ENCODE measurements around the gene SIGLEC10.

DNA sequence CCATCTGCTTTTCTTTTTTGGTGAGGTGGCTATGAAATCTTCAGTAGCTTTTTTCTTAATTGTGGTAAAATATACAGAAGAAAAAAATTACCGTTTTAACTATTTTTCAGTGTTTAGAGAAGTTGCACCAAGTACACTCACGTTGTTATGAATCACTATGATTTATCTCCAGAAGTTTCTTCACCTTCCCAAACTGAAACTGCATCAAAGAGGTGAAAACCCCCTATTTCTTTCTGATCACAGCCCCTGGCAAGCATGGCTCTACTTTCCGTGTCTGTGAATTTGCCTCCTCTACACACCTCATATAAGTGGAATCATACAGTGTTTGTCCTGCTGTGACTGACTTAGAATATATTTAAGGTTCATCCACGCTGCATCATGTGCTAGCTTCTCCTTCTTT is 15.6 kb upstream of the SIGLEC10 start:
- no peak for TF ChIP-seq POLR2AphosphoS5 (IDR thresholded peaks at IDR 0.05; ENCODE audit: low read depth, low read length)
- TF ChIP-seq SIN3A (IDR thresholded peaks at IDR 0.05; ENCODE audit: borderline replicate concordance, insufficient read depth, low read depth, low read length) = no peak
- TF ChIP-seq CTCF (IDR thresholded peaks at IDR 0.05) = no peak
- TF ChIP-seq, protein P1, sequence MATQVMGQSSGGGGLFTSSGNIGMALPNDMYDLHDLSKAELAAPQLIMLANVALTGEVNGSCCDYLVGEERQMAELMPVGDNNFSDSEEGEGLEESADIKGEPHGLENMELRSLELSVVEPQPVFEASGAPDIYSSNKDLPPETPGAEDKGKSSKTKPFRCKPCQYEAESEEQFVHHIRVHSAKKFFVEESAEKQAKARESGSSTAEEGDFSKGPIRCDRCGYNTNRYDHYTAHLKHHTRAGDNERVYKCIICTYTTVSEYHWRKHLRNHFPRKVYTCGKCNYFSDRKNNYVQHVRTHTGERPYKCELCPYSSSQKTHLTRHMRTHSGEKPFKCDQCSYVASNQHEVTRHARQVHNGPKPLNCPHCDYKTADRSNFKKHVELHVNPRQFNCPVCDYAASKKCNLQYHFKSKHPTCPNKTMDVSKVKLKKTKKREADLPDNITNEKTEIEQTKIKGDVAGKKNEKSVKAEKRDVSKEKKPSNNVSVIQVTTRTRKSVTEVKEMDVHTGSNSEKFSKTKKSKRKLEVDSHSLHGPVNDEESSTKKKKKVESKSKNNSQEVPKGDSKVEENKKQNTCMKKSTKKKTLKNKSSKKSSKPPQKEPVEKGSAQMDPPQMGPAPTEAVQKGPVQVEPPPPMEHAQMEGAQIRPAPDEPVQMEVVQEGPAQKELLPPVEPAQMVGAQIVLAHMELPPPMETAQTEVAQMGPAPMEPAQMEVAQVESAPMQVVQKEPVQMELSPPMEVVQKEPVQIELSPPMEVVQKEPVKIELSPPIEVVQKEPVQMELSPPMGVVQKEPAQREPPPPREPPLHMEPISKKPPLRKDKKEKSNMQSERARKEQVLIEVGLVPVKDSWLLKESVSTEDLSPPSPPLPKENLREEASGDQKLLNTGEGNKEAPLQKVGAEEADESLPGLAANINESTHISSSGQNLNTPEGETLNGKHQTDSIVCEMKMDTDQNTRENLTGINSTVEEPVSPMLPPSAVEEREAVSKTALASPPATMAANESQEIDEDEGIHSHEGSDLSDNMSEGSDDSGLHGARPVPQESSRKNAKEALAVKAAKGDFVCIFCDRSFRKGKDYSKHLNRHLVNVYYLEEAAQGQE (IDR thresholded peaks at IDR 0.05; ENCODE audit: insufficient read depth in 1 of 2, low read depth in 2 of 2, low read length in 1 of 2) = no peak
- no peak for TF ChIP-seq TCF7L2 (IDR thresholded peaks at IDR 0.05; ENCODE audit: low read depth, low read length)
